Frontal cortex (tissue), 4 donors: Measurements from ENCODE around the gene PFDN6. TPM values are rescaled to one million over a fixed set of nuclear protein-coding genes. Genes with fewer than 3 reads are reported as not detected.
A peak's percentile ranks its signal among the peaks of the same experiment; 100 is the strongest.
"Not testable (repeated sequence)": the region's sequence is repeated elsewhere in the genome, so short reads cannot be mapped to it uniquely, and the experiment has no call there.

Experiments used
- DNase-seq, 2 donors: peaks; one replicate each; pipeline ENCODE4 v3.0.0; 2012; ENCODE audit warnings: low spot score in 2 of 2
- FAIRE-seq: peaks from 2 replicates; lab custom pipeline; 2012; peaks lifted over from hg19 to GRCh38; lab: Jason Lieb, UNC
- total RNA-seq: library from RNA; depleted of rRNA; stranded (reverse); fragments of >200 nt; gene quantifications from one replicate; pipeline ENCODE4 v1.2.3, GENCODE V29; 2014
- donor health status: control.
- donor health status: control.
- donor health status: control.

Gene PFDN6
- total RNA-seq, 1 donor from 2014 or later = 31.0 TPM

DNA sequence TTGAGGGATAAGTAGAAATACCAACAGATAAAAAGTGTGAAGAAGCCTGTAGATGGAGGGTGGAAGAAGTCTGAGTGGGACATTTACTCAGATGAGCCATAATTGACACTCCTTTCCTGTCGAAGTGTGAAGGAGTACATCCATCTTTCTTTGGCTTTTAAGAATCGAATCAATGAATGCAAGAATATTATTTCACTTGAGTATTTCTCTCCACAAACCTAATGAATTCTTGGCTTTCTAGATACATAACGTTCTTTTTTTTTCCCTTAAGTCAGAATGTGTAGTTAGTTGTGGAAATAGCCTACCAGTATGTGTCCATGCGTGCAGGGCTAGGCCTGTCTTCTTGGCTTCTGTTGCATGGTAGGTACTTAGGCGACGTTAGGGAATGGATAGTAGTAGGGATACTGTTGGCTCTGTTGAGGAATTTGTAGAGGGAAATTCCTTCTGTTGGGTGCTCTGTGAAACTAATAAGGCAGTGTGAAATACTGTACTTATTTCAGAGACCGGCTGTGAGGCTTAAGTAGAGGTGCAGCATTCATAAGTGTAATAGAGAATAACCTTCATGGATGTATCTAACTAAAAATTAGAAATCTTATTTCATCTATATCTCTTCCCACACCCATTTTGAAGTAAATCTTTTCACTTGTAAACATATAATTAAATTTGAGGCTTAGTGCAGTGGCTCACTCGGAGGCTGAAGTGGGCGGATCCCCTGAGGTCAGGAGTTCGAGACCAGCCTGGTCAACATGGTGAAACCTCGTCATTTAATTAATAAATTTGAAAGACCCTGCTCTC lies 16.1 kb upstream of the PFDN6 start:
- DNase-seq (no peak), FAIRE-seq (no peak)

- DNase-seq (no peak), FAIRE-seq (no peak)
These were observed 15.2 kb upstream of the PFDN6 start for GRCh38 chr6:33273924-33274902.

GRCh38 chr6:33275795-33276580 lies 13.4 kb upstream of the PFDN6 start:
- not testable (repeated sequence) for FAIRE-seq
- DNase-seq = peak in 1 of 2 donors; percentile 17

GRCh38 chr6:33276581-33276863 lies 12.9 kb upstream of the PFDN6 start:
- DNase-seq (peak in 1 of 2 donors; percentile 33), FAIRE-seq (no peak)

- DNase-seq (peak; percentile 70 to 84), FAIRE-seq (no peak)
These were observed 12.3 kb upstream of the PFDN6 start, which contains the start of gene B3GALT4 for GRCh38 chr6:33276864-33277662. B3GALT4 (plus strand) TSS chr6:33277123; CDS start chr6:33277420, 297 bp downstream.

- no peak for FAIRE-seq
- DNase-seq = peak in 1 of 2 donors; percentile 11
These were observed 11.6 kb upstream of the PFDN6 start for GRCh38 chr6:33277663-33278391.

- DNase-seq (no peak), FAIRE-seq (no peak)
These were observed 11.0 kb upstream of the PFDN6 start for GRCh38 chr6:33278392-33278741.

DNA sequence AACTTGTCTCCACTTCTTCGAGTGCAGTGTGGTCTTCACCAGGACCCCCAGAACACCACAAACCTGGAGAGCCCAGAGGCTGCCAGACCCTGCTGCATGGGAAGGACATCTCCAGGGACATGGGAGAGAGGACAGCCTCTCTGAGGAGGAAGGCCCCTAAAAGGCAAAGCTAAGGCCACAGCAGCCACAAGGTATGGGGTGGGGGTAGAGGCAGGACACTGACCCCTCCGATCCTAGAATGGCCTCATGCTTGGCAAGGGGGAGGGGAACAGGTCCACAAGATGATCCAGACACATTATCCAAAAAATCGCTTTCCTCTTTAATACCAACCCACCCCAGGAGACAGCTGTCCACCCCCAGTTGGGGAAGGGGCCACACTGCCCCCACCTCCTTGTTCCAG lies 10.6 kb upstream of the PFDN6 start:
- FAIRE-seq = no peak

GRCh38 chr6:33279257-33279695 lies 10.1 kb upstream of the PFDN6 start:
- FAIRE-seq = no peak

More for the DNA sequence above, 10.6 kb upstream of the PFDN6 start:
- DNase-seq = no peak

DNA sequence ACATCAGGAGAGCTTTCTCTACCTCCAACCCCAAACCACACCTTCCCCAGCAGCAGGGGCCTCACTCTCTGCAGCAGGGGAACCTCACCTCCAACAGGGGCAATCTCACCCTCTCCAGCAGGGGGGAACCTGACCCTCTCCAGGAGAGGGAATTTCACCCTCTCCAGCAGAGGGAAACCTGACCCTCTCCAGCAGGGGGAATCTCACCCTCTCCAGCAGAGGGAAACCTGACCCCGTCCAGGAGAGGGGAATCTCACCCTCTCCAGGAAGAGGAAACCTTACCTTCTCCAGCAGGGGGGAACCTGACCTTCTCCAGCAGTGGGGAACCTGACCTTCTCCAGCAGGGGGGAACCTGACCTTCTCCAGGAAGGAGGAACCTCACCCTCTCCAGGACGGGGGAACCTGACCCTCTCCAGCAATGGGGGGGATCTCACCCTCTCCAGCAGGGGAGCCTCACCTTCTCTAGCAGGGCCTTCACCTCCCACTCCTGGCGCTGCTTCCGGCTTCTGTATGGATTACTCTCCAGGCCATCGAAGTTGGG lies 9.4 kb upstream of the PFDN6 start:
- no peak for FAIRE-seq
- DNase-seq = no peak

More at GRCh38 chr6:33279257-33279695, 10.1 kb upstream of the PFDN6 start:
- no peak for DNase-seq

DNA sequence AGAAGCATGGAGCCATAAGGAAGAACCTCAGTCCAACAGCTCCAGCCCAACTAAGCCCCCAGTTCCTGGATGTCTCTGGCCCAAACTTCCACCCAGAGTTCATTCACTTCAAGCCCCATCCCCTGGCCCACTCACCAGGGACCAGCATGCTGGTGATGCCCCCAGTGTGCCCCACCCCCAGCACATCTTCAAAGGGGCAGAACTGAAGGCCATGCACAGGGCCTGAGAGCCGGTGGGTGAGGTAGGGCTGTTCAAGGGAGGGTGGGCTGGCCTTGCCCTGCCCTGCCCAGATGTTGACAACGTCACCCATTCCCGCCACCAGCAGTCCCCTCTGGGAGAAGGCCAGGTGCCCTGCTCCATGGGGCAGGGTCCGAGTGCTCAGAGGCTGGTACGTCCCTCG lies 8.9 kb upstream of the PFDN6 start:
- no peak for FAIRE-seq

GRCh38 chr6:33285214-33285613 lies 4.2 kb upstream of the PFDN6 start:
- FAIRE-seq, DNase-seq: not testable (repeated sequence)

More for the DNA sequence above, 8.9 kb upstream of the PFDN6 start:
- no peak for DNase-seq

DNA sequence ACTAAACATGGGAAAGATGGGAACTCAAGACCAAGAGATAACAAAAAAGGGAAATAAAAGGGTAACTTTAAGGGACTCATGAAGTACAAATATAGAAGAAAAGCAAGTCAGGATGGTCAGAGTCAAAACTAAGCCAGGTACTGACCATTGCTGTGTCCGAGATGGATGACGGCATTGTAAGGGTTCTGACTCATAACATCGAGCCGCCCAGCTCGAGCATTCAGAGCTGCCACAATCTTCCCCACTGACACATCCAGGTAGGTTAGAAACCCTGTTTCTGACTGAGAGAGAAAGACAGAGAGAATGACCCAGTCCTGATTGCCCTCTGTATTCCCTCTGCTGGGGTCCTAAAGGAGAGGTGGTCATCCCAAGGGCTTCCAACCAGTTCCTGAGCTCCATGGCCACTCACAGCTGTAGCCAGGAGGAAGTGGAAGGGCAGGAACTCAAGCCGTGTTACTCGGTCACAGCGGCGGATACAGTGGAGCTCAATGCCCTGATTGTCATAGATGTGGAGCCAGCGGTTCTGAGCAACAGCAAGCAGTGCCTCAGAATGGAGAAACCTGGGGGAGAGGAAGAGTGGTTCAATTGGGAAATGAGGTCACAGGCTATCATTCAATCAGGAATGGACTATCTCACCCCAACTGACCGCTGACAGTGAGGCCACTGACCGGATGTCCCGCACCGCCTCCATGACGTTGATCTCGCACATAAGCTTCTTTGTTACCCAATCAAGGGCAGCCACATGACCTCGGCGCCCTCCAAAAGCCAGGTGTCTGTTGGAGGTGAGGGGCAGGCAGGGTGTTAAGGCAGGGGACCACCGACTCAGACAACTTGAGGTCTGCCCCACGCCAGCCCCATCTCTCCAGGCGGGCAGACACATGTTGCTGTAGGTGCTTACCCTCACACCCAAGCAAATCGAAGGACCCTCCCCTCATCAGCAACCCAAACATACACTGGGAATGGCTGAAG lies 2.2 kb upstream of the PFDN6 start:
- no peak for FAIRE-seq

DNA sequence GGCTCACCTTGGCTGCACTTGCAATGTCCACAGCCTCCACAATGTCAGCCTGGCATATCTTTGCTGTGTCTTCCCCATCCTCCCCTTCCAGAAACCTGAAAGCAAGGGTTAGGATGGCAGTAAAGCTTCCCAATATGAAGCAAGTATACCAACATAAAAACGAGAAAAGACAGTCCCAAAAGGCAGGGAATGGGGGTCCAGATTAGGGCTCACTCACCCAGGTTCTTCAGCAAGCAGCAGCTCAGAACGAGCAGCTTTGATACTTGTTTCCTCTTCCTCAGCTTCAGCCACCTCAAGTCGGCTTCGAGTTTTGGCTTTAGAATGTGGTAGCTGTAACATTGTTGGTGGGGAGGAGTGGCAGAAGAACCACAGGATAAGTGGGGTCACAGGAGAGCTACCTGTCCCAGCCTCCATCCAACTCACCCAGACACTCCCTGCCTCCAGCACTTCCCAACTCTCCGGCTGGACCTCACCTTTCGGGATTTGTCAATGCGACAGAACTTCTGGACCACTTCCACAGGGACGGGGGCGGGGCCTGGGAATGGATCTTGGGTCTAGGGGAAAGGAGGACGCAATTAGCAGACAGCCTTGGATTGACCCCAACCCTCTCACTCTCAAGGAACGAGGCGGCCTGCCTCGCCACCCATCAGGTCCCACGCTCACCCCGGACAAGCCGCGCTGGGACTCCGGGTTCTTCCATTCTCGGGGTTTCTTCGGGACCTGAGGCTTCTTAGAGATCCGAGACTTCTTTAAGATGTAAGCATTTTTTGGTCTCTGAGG lies 1.1 kb upstream of the PFDN6 start:
- DNase-seq (no peak), FAIRE-seq (no peak)

More for the DNA sequence above, 2.2 kb upstream of the PFDN6 start:
- DNase-seq = no peak

DNA sequence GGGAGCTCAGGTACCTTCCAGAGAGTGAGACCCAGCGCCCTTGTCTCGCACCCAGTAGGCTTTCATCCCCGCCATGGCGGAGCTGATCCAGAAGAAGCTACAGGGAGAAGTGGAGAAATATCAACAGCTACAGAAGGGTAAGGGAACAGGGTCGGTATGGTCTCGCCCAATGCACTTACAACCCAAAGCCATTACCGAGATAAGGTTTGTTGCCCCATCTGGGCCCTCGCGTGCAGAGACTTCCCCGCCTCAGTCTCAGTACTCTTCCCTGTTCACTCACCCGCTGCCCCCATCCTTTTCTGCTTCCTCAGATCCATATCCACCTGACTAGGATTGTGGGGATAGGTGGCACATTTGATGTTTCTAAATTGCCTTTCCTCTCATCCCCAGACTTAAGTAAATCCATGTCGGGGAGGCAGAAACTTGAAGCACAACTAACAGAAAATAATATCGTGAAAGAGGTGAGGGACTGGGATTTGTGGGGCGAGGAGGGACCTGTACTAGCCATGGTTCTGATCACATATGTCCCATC lies 449 bp downstream of the PFDN6 start:
- FAIRE-seq (no peak), DNase-seq (no peak)

DNA sequence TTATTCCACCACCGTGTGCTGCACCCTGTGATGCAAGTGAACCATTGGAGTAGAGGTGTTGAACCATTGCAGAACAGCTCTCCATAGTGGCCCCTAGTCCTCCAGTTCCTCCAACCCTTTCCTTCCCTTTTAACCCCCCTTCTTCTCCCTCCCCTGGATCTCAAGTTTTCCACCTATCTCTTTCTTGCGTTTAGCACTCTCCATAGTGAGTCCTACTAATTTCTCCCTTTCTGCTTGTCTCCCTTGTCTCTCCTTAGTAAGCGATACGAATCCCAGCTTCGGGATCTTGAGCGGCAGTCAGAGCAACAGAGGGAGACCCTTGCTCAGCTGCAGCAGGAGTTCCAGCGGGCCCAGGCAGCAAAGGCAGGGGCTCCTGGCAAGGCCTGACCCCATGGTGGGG lies 1.1 kb downstream of the PFDN6 start:
- DNase-seq = no peak
- FAIRE-seq = no peak
